ENCODE results near the gene RPE65. TPM values are rescaled to one million over a fixed set of nuclear protein-coding genes. Genes with fewer than 3 reads are reported as not detected.
"Not testable (repeated sequence)": the region's sequence is repeated elsewhere in the genome, so short reads cannot be mapped to it uniquely, and the experiment has no call there.

Gene RPE65
- total RNA-seq, 2 experiments from 2014 or later, result not detected

GRCh38 chr1:68479501-68479900 lies 29.7 kb upstream of the RPE65 start:
- Mint-ChIP-seq H3K36me3 (ENCODE audit: low read depth) (peaks cover 6% of the 10 kb centered on the region), H3K9me3 (ENCODE audit: low read depth) (no peaks in the 10 kb centered on the region), H3K27me3 (no peaks in the 10 kb centered on the region), H3K27ac (no peak overlapping the region), H3K4me1 (no peaks in the 10 kb centered on the region), H3K4me3 (no peak overlapping the region)
- ATAC-seq, result no peak
- intact Hi-C loops (cut with DNase I, micrococcal nuclease), result no loop called here
- ChIA-PET CTCF (interaction anchor here (1.5 kb wide), 1 partner anchor 29 kb away, joined by 3 read pairs; the partner anchor contains the start of gene RPE65), POLR2A (no interaction called here)
- DNase-seq, result no peak

GRCh38 chr1:68478662-68479061 lies 28.9 kb upstream of the RPE65 start:
- Mint-ChIP-seq H3K9me3 (ENCODE audit: low read depth) (no peaks in the 10 kb centered on the region), H3K36me3 (ENCODE audit: low read depth) (peaks cover 6% of the 10 kb centered on the region), H3K27ac (no peak overlapping the region), H3K4me1 (no peaks in the 10 kb centered on the region), H3K27me3 (no peaks in the 10 kb centered on the region), H3K4me3 (no peak overlapping the region)
- intact Hi-C loops (cut with DNase I, micrococcal nuclease), result no loop called here
- ChIA-PET POLR2A (no interaction called here), CTCF (interaction anchor here (1.5 kb wide), 1 partner anchor 29 kb away, joined by 3 read pairs; the partner anchor contains the start of gene RPE65)
- ATAC-seq (no peak), DNase-seq (no peak)

GRCh38 chr1:68476626-68477025 lies 26.9 kb upstream of the RPE65 start:
- POLR2A ChIA-PET; H3K36me3 Mint-ChIP-seq (ENCODE audit: low read depth); H3K4me3 Mint-ChIP-seq; ATAC-seq; H3K27me3 Mint-ChIP-seq; DNase-seq; H3K27ac Mint-ChIP-seq; H3K9me3 Mint-ChIP-seq (ENCODE audit: low read depth); CTCF ChIA-PET; intact Hi-C loops (cut with DNase I, micrococcal nuclease); H3K4me1 Mint-ChIP-seq: not testable (repeated sequence)

GRCh38 chr1:68473060-68473459 lies 23.3 kb upstream of the RPE65 start:
- H3K4me3 Mint-ChIP-seq, result no peak overlapping the region
- POLR2A ChIA-PET, result no interaction called here
- no peaks in the 10 kb centered on the region for H3K9me3 Mint-ChIP-seq (ENCODE audit: low read depth)
- H3K4me1 Mint-ChIP-seq, result no peaks in the 10 kb centered on the region
- no peaks in the 10 kb centered on the region for H3K27me3 Mint-ChIP-seq
- no peak for ATAC-seq
- H3K36me3 Mint-ChIP-seq (ENCODE audit: low read depth), result peaks cover 3% of the 10 kb centered on the region
- H3K27ac Mint-ChIP-seq, result no peak overlapping the region
- CTCF ChIA-PET, result no interaction called here
- intact Hi-C loops (cut with DNase I, micrococcal nuclease), result no loop called here
- no peak for DNase-seq

GRCh38 chr1:68470388-68470970 lies 20.7 kb upstream of the RPE65 start:
- Mint-ChIP-seq H3K36me3 (ENCODE audit: low read depth) (no peaks in the 10 kb centered on the region), H3K4me1 (no peaks in the 10 kb centered on the region), H3K27ac (no peak overlapping the region), H3K9me3 (ENCODE audit: low read depth) (no peaks in the 10 kb centered on the region), H3K27me3 (no peaks in the 10 kb centered on the region), H3K4me3 (no peak overlapping the region)
- POLR2A ChIA-PET, result no interaction called here
- no peak for DNase-seq
- no peak for ATAC-seq
- intact Hi-C loops (cut with DNase I, micrococcal nuclease), result no loop called here
- CTCF ChIA-PET, result interaction anchor here (0.9 kb wide), 1 partner anchor 1267 kb away, joined by 3 read pairs; no protein-coding TSS in a partner anchor

GRCh38 chr1:68464891-68465290 lies 15.1 kb upstream of the RPE65 start:
- Mint-ChIP-seq H3K4me1 (no peaks in the 10 kb centered on the region), H3K9me3 (ENCODE audit: low read depth) (peaks cover 3% of the 10 kb centered on the region), H3K27ac (no peak overlapping the region), H3K27me3 (no peaks in the 10 kb centered on the region), H3K4me3 (no peak overlapping the region), H3K36me3 (ENCODE audit: low read depth) (no peaks in the 10 kb centered on the region)
- POLR2A ChIA-PET, result no interaction called here
- DNase-seq, result no peak
- no peak for ATAC-seq
- CTCF ChIA-PET, result no interaction called here
- intact Hi-C loops (cut with DNase I, micrococcal nuclease), result no loop called here

- ChIA-PET POLR2A (no interaction called here), CTCF (no interaction called here)
- Mint-ChIP-seq H3K4me3 (no peak overlapping the region), H3K27me3 (no peaks in the 10 kb centered on the region), H3K4me1 (no peaks in the 10 kb centered on the region), H3K27ac (no peak overlapping the region), H3K36me3 (ENCODE audit: low read depth) (no peaks in the 10 kb centered on the region), H3K9me3 (ENCODE audit: low read depth) (peaks cover 3% of the 10 kb centered on the region)
- intact Hi-C loops (cut with DNase I, micrococcal nuclease), result no loop called here
- no peak for DNase-seq
- ATAC-seq, result no peak
Measured at GRCh38 chr1:68460935-68461334, 11.2 kb upstream of the RPE65 start.

GRCh38 chr1:68459796-68460195 lies 10.0 kb upstream of the RPE65 start:
- Mint-ChIP-seq H3K36me3 (ENCODE audit: low read depth) (no peaks in the 10 kb centered on the region), H3K4me3 (no peak overlapping the region), H3K27ac (no peak overlapping the region), H3K9me3 (ENCODE audit: low read depth) (peaks cover 3% of the 10 kb centered on the region), H3K27me3 (no peaks in the 10 kb centered on the region), H3K4me1 (no peaks in the 10 kb centered on the region)
- DNase-seq (no peak), ATAC-seq (no peak)
- intact Hi-C loops (cut with DNase I, micrococcal nuclease), result no loop called here
- CTCF ChIA-PET, result interaction anchor here (0.5 kb wide), 1 partner anchor 934 kb away, joined by 4 read pairs; no protein-coding TSS in a partner anchor
- POLR2A ChIA-PET, result no interaction called here

GRCh38 chr1:68459091-68459490 lies 9.3 kb upstream of the RPE65 start:
- Mint-ChIP-seq H3K4me3 (no peak overlapping the region), H3K27ac (no peak overlapping the region), H3K4me1 (no peaks in the 10 kb centered on the region), H3K36me3 (ENCODE audit: low read depth) (no peaks in the 10 kb centered on the region), H3K9me3 (ENCODE audit: low read depth) (peaks cover 3% of the 10 kb centered on the region), H3K27me3 (no peaks in the 10 kb centered on the region)
- intact Hi-C loops (cut with DNase I, micrococcal nuclease), result no loop called here
- CTCF ChIA-PET, result interaction anchor here (0.5 kb wide), 1 partner anchor 933 kb away, joined by 4 read pairs; no protein-coding TSS in a partner anchor
- no peak for ATAC-seq
- no peak for DNase-seq
- POLR2A ChIA-PET, result no interaction called here

- no peaks in the 10 kb centered on the region for H3K27me3 Mint-ChIP-seq
- no peak overlapping the region for H3K27ac Mint-ChIP-seq
- intact Hi-C loops (cut with DNase I, micrococcal nuclease), result no loop called here
- CTCF ChIA-PET, result no interaction called here
- H3K4me1 Mint-ChIP-seq, result no peaks in the 10 kb centered on the region
- POLR2A ChIA-PET, result no interaction called here
- H3K4me3 Mint-ChIP-seq, result no peak overlapping the region
- no peaks in the 10 kb centered on the region for H3K36me3 Mint-ChIP-seq (ENCODE audit: low read depth)
- ATAC-seq, result no peak
- H3K9me3 Mint-ChIP-seq (ENCODE audit: low read depth), result no peaks in the 10 kb centered on the region
- DNase-seq, result no peak
Measured at GRCh38 chr1:68456202-68456601, 6.4 kb upstream of the RPE65 start.

GRCh38 chr1:68454534-68454933 lies 4.8 kb upstream of the RPE65 start:
- Mint-ChIP-seq H3K27me3 (no peaks in the 10 kb centered on the region), H3K4me1 (no peaks in the 10 kb centered on the region), H3K27ac (no peak overlapping the region), H3K36me3 (ENCODE audit: low read depth) (no peaks in the 10 kb centered on the region), H3K9me3 (ENCODE audit: low read depth) (no peaks in the 10 kb centered on the region), H3K4me3 (no peak overlapping the region)
- ChIA-PET POLR2A (no interaction called here), CTCF (no interaction called here)
- intact Hi-C loops (cut with DNase I, micrococcal nuclease), result no loop called here
- no peak for DNase-seq
- no peak for ATAC-seq

GRCh38 chr1:68453060-68453670 lies 3.4 kb upstream of the RPE65 start:
- POLR2A ChIA-PET, result no interaction called here
- DNase-seq (no peak), ATAC-seq (no peak)
- intact Hi-C loops (cut with DNase I, micrococcal nuclease), result no loop called here
- Mint-ChIP-seq H3K27me3 (no peaks in the 10 kb centered on the region), H3K9me3 (ENCODE audit: low read depth) (no peaks in the 10 kb centered on the region), H3K36me3 (ENCODE audit: low read depth) (no peaks in the 10 kb centered on the region), H3K27ac (no peak overlapping the region), H3K4me1 (no peaks in the 10 kb centered on the region), H3K4me3 (no peak overlapping the region)
- CTCF ChIA-PET, result no interaction called here
